ENCODE data around the gene DLG5.

The DLG5 gene

DNA sequence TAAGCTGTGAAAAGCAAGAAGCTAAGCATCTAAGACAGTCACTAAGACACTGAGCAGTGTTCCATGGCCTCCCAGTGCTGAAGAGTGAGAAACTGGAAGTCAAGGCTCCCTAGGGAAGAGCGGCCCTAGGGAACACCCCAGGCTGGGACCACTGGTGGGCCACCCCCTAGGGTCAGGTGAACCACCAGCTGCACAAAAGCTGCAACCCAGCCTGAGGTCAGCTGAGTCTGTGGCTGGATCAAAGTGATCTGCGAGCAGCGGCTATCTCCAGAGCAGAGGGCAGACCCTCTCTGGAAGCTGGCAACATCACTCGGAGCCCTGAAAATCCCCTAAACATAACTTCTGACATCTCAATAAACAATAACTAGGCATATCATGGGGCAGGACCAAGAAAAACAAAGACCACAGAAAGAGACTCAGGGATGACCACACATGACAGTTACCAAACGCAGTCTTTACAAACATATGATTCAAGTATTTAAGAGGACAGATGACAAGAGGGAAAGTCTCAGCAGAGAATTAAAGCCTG, 125.8 kb downstream of the DLG5 start:
- no peak overlapping the region for H3K4me3 ChIP-seq (ENCODE audit: low read length)
- TF ChIP-seq ZNF274 (IDR thresholded peaks at IDR 0.05; ENCODE audit: low read depth, low read length): no peak

DNA sequence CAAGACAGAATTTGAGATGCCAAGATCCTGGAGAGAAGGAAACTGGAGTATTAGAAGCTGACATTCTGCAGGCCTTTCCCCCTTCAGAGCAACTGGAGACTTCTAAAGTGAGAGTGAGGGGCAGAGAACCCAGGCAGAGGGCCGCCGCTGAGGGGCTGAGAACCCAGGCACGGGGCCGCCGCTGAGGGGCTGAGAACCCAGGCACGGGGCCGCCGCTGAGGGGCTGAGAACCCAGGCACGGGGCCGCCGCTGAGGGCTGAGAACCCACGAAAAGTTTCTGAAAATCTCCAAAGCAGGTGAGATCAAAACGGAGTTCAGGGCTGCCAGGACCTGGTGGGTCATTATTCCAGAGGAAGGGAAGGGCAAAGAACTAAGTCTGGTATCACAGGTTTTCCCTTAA, 126.2 kb downstream of the DLG5 start:
- H3K4me3 ChIP-seq (ENCODE audit: low read length): no peak overlapping the region
- no peak for TF ChIP-seq ZNF274 (IDR thresholded peaks at IDR 0.05; ENCODE audit: low read depth, low read length)

DNA sequence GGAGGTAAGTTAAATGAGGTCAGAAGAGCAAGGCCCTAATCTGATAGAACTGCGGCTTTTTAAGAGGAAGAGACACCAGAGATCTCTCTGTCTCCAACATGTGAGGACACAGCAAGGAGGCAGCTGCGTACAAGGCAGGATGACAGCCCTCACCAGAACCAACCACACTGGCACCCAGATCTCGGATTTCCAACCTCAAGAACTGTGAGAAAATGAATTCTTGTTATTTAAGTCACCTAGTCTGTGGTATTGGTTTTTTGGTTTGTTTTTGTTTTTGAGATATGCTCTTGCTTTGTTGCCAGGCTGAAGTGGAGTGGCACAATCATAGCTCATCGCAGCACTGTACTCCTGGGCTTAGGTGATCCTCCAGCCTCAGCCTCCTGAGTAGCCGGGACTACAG, 127.2 kb downstream of the DLG5 start:
- no peak overlapping the region for H3K4me3 ChIP-seq (ENCODE audit: low read length)
- TF ChIP-seq ZNF274 (IDR thresholded peaks at IDR 0.05; ENCODE audit: low read depth, low read length): no peak

DNA sequence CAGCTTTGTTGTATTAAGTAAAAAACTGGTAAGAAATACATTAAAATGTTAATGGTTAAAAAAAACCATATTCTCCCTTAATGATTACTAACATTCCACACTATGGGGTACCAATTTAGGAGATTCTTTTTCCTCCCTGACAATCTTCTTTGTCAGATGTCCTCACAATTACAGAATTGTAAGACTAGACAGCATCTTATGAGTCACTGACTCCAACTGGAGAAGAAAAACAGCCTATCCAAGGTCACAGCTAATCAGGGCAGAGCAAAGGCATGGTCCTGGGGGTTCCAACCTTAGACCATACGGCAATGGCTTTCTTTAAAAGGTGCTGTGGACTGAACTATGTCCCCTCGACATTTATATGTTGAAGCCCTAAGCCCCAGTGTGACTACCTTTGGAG, 127.6 kb downstream of the DLG5 start:
- H3K4me3 ChIP-seq (ENCODE audit: low read length): no peak overlapping the region
- no peak for TF ChIP-seq ZNF274 (IDR thresholded peaks at IDR 0.05; ENCODE audit: low read depth, low read length)

DNA sequence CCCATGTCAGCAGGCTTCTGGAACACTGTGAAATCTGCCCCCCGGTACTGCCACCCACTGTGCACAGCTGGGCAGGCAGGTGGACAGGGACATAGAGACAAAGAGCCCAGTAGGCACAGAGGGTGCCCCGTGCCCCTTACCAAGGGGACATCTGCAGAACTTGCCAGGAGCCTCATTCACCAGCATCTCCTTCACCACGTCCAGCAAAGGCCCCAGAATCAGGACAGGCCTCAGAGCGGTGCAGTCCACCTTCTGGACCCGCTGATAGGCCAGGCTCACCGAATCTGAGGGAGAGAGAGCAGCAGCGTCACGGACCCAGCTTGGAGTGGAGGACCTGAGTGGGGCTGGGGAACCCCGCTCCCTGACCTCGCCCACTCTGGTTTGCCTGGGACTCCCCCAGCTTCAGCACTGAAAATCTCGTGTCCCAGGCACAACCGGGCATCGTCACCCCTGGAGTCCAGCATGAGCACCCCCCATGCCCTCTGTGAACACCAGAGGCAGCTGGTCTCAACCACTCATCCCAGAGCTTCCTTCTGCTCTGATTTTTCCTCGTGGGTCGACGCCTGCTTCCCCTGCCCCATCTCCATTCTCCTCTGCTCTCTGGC, 130.1 kb downstream of the DLG5 start:
- no peak overlapping the region for H3K4me3 ChIP-seq (ENCODE audit: low read length)
- TF ChIP-seq ZNF274 (IDR thresholded peaks at IDR 0.05; ENCODE audit: low read depth, low read length): no peak

DNA sequence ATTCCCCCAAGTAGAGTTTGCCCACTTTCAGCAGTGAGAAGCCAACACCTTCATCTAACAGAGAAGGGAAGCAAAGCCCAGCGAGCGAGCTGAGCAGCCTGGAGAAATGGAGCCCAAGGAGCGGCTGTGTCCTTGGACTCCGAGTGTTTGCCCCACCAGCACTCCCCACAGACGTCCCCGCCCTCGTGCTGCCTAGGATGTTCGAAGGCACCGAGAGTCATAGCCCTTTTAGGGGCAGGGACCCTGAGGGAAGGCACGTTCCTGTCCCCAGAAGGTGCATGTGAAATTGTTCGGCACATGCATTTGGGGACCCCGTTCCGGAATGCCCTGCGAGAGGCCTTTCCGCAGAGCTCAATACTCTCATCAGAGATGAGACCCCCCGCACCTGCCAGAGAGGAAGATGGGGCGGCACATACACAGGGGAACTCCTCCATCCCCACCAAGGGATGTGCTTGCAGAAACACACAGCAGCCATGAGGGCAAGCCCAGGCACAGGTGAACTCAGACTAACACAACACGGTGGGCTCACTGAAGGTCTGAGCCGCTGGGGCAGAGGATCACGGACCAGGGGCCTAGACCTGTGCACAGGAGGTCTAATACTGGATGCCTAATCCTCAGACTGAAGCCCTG, 131.0 kb downstream of the DLG5 start:
- H3K4me3 ChIP-seq (ENCODE audit: low read length): no peak overlapping the region
- no peak for TF ChIP-seq ZNF274 (IDR thresholded peaks at IDR 0.05; ENCODE audit: low read depth, low read length)

DNA sequence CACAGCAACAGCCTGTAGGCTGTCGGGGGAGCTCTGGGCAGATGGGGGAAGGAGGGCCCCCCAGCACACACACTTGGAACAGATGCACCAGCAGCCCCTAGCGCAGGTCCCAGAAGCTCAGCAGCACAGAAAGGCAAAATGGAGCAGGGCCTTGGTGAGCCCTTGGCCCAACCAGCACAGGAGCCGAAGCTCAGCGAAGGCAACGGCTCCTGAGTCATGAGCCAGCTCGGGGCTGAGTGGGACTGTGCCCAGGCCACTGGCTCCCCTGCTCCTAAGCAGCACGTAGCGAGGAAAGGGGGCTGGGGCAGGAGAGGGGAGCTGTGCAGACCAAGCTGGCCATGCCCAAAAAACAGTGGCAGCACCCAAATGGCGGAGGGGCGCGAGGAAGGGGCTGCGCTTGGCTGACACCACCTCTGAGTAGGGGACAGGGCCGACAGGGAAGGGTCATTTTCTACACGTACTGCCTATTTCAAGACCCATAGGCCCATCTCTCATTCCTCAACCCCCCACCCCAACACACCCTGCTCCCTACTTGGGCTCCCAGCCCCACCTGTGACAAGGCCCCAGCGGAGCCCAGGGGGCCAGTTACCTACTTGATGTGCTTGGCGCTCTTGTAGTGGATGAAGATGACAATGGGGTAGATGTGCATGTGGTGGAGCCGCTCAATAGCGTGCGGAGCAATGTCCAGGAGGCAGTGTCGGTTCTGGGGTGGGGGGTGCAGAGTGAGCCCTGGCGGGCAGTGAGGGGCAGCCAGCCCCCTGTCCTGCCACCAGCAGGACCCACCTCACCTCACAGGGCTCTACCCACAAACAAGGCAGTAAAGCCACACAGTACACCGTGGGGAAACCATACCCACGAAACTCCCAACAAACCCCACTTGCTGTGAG, 132.1 kb downstream of the DLG5 start:
- TF ChIP-seq ZNF274 (IDR thresholded peaks at IDR 0.05; ENCODE audit: low read depth, low read length): no peak
- H3K4me3 ChIP-seq (ENCODE audit: low read length): no peak overlapping the region

DNA sequence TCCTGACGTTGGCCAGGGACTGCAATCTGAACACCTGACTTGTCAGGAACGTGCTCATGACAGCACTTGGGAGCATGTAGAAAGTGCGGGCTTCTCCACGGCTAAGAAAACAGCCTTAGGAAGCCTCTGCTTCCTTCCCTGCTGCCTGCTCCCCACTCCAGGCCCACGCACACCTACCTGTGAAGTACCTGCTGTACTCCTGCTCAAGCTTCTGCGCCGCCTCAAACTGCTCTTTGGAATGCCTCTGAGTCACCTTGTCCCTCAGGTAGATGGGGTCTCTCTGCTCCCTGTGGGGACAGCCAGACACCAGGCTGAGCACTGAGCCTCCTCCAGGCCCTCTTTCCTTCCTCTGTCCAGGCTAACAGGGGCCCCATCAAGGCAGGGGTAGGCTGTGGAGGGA, 132.7 kb downstream of the DLG5 start:
- no peak overlapping the region for H3K4me3 ChIP-seq (ENCODE audit: low read length)
- no peak for TF ChIP-seq ZNF274 (IDR thresholded peaks at IDR 0.05; ENCODE audit: low read depth, low read length)

DNA sequence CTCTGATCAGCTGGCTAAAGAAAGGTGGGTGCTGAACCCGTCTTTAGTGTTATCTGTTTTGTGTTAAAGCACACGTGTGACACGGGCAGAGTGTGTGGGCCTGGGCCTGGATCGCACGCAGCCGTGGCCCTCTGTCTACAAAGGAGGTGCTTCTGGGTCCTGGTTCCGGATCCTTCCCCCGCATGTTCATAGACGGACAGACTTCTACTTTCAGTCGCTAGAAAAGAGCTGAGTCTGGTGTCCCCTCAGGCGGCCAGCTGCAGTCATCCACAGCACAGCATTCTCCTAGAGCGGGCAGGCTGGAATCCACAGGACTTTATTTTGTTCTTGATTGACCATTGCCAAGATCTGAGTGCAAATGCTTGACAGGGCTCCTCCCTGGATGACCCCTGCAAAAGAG, 134.4 kb downstream of the DLG5 start:
- no peak for TF ChIP-seq ZNF274 (IDR thresholded peaks at IDR 0.05; ENCODE audit: low read depth, low read length)
- H3K4me3 ChIP-seq (ENCODE audit: low read length): no peak overlapping the region

DNA sequence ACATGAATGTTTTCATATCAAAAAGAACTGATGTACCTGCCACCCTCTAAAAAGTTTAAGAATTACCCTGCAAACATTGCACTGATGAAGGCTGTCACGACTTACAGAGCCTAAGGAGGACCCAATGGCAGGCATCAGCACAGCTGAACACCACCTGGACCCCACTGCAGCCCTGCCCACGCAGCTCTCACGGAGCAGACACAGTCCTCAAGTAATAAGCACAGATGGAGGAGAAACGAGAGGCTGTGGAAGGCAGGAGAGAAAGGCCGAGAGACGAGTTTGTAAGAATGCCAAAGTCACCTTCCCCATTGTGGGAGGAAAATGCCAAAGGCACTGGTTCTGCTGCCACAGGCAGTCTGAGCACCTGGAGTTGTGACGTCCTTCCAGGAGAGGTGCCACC, 135.0 kb downstream of the DLG5 start:
- TF ChIP-seq ZNF274 (IDR thresholded peaks at IDR 0.05; ENCODE audit: low read depth, low read length): no peak
- no peak overlapping the region for H3K4me3 ChIP-seq (ENCODE audit: low read length)

DNA sequence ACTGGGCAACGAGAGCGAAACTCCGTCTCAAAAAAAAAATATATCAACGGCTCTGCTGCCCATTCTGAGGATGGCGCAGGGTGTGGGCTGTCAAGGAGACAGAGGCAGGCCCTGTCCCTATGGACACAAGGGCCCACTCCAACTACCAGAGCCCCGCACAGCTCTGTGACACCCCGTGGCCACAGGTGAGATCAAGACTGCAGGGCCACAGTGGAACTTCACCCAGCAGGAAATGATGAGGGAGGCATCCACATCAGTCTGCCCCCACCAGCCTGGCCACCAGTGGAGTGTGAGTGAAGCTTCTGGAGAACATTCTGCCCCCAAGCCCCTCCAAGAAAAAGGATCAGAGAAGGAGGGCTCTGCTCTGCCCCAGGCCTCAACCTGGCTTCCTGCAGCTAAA, 136.7 kb downstream of the DLG5 start:
- H3K4me3 ChIP-seq (ENCODE audit: low read length): no peak overlapping the region
- no peak for TF ChIP-seq ZNF274 (IDR thresholded peaks at IDR 0.05; ENCODE audit: low read depth, low read length)

DNA sequence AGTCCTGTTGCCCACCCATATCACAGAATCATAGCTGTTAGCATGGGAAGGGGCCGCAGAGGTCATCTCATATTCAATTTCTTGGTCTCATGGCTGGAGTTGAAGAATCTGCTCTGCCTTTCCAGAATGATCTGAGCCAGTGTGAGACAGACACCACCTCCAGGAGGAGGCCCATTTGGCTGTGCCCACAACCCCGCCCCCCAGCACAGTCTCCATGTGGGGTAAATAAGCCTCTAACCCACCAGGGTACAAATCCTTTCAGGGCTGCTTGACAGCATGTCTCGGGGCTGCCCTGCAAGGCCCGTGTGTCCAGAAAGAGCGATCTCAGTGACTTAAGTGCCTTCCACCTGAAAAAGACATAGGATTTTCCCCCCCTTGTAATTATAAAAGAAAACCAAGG, 137.5 kb downstream of the DLG5 start:
- TF ChIP-seq ZNF274 (IDR thresholded peaks at IDR 0.05; ENCODE audit: low read depth, low read length): no peak

DNA sequence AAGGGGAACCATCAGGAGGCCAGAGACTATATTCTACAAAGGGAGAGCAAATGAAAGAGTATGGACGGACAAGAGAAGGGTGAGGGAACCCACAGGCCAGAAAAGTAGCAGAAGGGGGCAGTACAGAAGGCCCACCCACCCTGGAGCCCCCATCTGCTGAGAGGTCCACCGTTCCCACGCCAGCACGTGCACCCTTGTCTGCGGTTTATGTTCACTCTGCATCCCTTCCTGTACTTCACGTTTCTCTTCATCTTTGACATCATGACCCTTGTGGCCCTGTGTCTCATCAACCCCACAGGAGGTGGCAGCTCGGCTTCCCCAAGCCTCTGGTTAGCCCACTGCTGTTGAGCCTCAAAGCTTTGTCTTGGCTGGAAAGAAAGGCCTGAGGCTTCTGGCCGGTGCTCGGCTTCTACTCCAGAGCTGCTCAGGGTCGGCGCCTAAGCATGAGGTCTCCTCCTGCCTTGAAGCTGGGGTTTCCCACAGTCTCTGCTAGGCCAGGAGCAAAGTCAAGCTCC, 138.0 kb downstream of the DLG5 start:
- no peak for TF ChIP-seq ZNF274 (IDR thresholded peaks at IDR 0.05; ENCODE audit: low read depth, low read length)
- H3K4me3 ChIP-seq (ENCODE audit: low read length): no peak overlapping the region

More for the DNA sequence above, 137.5 kb downstream of the DLG5 start:
- H3K4me3 ChIP-seq (ENCODE audit: low read length): no peak overlapping the region

DNA sequence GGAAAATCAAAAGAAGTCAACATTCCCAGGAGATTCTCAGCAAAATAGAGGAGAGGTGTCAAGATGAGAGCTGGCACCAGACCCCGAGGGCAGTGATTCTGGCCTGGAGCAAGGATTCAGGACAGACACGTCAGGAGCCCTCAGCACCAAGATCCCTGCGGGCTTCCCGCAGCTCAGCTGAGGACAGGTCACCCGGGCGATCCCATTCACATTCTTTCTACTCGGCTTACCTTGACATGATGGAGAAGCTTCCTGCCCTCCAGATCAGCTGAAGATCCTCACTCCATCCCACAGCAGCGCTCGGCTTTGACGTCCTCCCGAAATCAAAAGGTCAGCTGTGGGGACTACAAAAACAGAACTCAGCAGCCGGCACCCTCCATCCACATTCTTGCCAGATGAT, 139.1 kb downstream of the DLG5 start:
- no peak for TF ChIP-seq ZNF274 (IDR thresholded peaks at IDR 0.05; ENCODE audit: low read depth, low read length)
- no peak overlapping the region for H3K4me3 ChIP-seq (ENCODE audit: low read length)
